Glutamatergic neuron (in vitro differentiated cells): ENCODE measurements around the gene KRTAP10-7. TPM values are rescaled to one million over a fixed set of nuclear protein-coding genes. Genes with fewer than 3 reads are reported as not detected.

ENCODE experiments used
- DNase-seq: peaks from one replicate; pipeline ENCODE4 v3.0.0; 2022
- H3K27ac Mint-ChIP-seq: one replicate; pipeline ENCODE4 v1.8.0; 2020; ENCODE audit warnings: mild to moderate bottlenecking, mixed read lengths, inconsistent platforms; ENCODE audit not compliant: unreplicated experiment
- H3K27me3 Mint-ChIP-seq: one replicate; pipeline ENCODE4 v1.8.0; 2020; ENCODE audit warnings: mild to moderate bottlenecking, moderate library complexity, mixed read lengths, inconsistent platforms; ENCODE audit not compliant: unreplicated experiment
- H3K36me3 Mint-ChIP-seq: one replicate; pipeline ENCODE4 v1.8.0; 2020; ENCODE audit warnings: mild to moderate bottlenecking, mixed read lengths, inconsistent platforms; ENCODE audit not compliant: unreplicated experiment
- H3K4me1 Mint-ChIP-seq: one replicate; pipeline ENCODE4 v1.8.0; 2020; ENCODE audit warnings: mild to moderate bottlenecking, low read depth, mixed read lengths, inconsistent platforms; ENCODE audit not compliant: unreplicated experiment
- H3K4me3 Mint-ChIP-seq: one replicate; pipeline ENCODE4 v1.8.0; 2020; ENCODE audit warnings: mild to moderate bottlenecking, mixed read lengths, inconsistent platforms; ENCODE audit not compliant: unreplicated experiment
- H3K9me3 Mint-ChIP-seq: one replicate; pipeline ENCODE4 v1.8.0; 2020; ENCODE audit warnings: mild to moderate bottlenecking, moderate library complexity, mixed read lengths, inconsistent platforms; ENCODE audit not compliant: unreplicated experiment
- CTCF ChIP-seq: fragments of 200-600 bp; sonication (generic); IDR thresholded peaks from one replicate; pipeline ENCODE4 v1.5.0; 2021; ENCODE audit not compliant: partially characterized antibody, unreplicated experiment
- total RNA-seq: library from RNA; stranded (reverse); fragmentation: NEBNext Ultra II Directional; extraction: Animal tissue kit (Norgen Biotek cat#: 25700); gene quantifications from one replicate; pipeline ENCODE4 v1.2.1, GENCODE V29; 2021; ENCODE audit not compliant: unreplicated experiment

KRTAP10-7 gene
- total RNA-seq, 1 donor from 2014 or later = not detected

- H3K27me3 Mint-ChIP-seq = peaks cover 7% of the 10 kb centered on the region
- no peaks in the 10 kb centered on the region for H3K4me1 Mint-ChIP-seq
- H3K9me3 Mint-ChIP-seq = peaks cover 17% of the 10 kb centered on the region
- no peak for TF ChIP-seq CTCF
- no peak overlapping the region for H3K4me3 Mint-ChIP-seq
- H3K27ac Mint-ChIP-seq = no peak overlapping the region
- H3K36me3 Mint-ChIP-seq = peaks cover 17% of the 10 kb centered on the region
- no peak for DNase-seq
Measured at GRCh38 chr21:44568667-44569556, 31.5 kb upstream of the KRTAP10-7 start.

- DNase-seq = no peak
- no peak overlapping the region for H3K27ac Mint-ChIP-seq
- TF ChIP-seq CTCF = no peak
- no peak overlapping the region for H3K4me3 Mint-ChIP-seq
- peaks cover 17% of the 10 kb centered on the region for H3K36me3 Mint-ChIP-seq
- no peaks in the 10 kb centered on the region for H3K4me1 Mint-ChIP-seq
- H3K9me3 Mint-ChIP-seq = peaks cover 21% of the 10 kb centered on the region
- peaks cover 10% of the 10 kb centered on the region for H3K27me3 Mint-ChIP-seq
Measured at GRCh38 chr21:44569861-44570517, 30.4 kb upstream of the KRTAP10-7 start.

GRCh38 chr21:44571296-44571695 lies 29.1 kb upstream of the KRTAP10-7 start:
- H3K27ac Mint-ChIP-seq = no peak overlapping the region
- no peak for TF ChIP-seq CTCF
- peaks cover 29% of the 10 kb centered on the region for H3K9me3 Mint-ChIP-seq
- peaks cover 10% of the 10 kb centered on the region for H3K27me3 Mint-ChIP-seq
- H3K4me1 Mint-ChIP-seq = no peaks in the 10 kb centered on the region
- DNase-seq = no peak
- no peak overlapping the region for H3K4me3 Mint-ChIP-seq
- peaks cover 28% of the 10 kb centered on the region for H3K36me3 Mint-ChIP-seq

- H3K4me1 Mint-ChIP-seq = no peaks in the 10 kb centered on the region
- peaks cover 29% of the 10 kb centered on the region for H3K9me3 Mint-ChIP-seq
- TF ChIP-seq CTCF = no peak
- H3K36me3 Mint-ChIP-seq = peaks cover 36% of the 10 kb centered on the region
- no peak overlapping the region for H3K4me3 Mint-ChIP-seq
- H3K27me3 Mint-ChIP-seq = peaks cover 8% of the 10 kb centered on the region
- no peak overlapping the region for H3K27ac Mint-ChIP-seq
- no peak for DNase-seq
Measured at GRCh38 chr21:44571844-44572782, 28.3 kb upstream of the KRTAP10-7 start.
